Activated B cell treated with CpG ODN at 0.5 μM for 24 hours (primary cell): ENCODE data around the gene FAM131A. TPM values are rescaled to one million over a fixed set of nuclear protein-coding genes. Genes with fewer than 3 reads are reported as not detected.

ENCODE experiments used
- ATAC-seq: fragments of 200-7000 bp; cut with Tn5 transposase; one replicate; pipeline ENCODE4 v1.10.0; 2021; ENCODE audit warnings: low read depth, mild to moderate bottlenecking, moderate library complexity
- CTCF ChIA-PET: fragments of 350-600 bp; sonication (Branson Sonifier 250); formaldehyde crosslinking; loops from one replicate; lab custom pipeline; 2021; ENCODE audit warnings: antibody characterized with exemption; lab: Charles Lee
- POLR2A ChIA-PET: fragments of 350-600 bp; sonication (Branson Sonifier 250); formaldehyde crosslinking; loops from one replicate; lab custom pipeline; 2021; ENCODE audit warnings: antibody characterized with exemption; lab: Charles Lee
- DNase-seq: peaks from one replicate; pipeline ENCODE4 v3.0.0; 2022
- H3K27ac Mint-ChIP-seq: one replicate; pipeline ENCODE4 v1.8.0; 2020; ENCODE audit warnings: mixed read lengths
- H3K27me3 Mint-ChIP-seq: one replicate; pipeline ENCODE4 v1.8.0; 2021; ENCODE audit warnings: mixed read lengths
- H3K36me3 Mint-ChIP-seq: one replicate; pipeline ENCODE4 v1.8.0; 2021; ENCODE audit warnings: low read depth, mixed read lengths
- H3K4me1 Mint-ChIP-seq: one replicate; pipeline ENCODE4 v1.8.0; 2021; ENCODE audit warnings: mixed read lengths
- H3K4me3 Mint-ChIP-seq: one replicate; pipeline ENCODE4 v1.8.0; 2020; ENCODE audit warnings: mild to moderate bottlenecking, mixed read lengths
- H3K9me3 Mint-ChIP-seq: one replicate; pipeline ENCODE4 v1.8.0; 2020; ENCODE audit warnings: mixed read lengths
- CTCF ChIP-seq: fragments of 200-600 bp; IDR thresholded peaks from one replicate; pipeline ENCODE4 v1.8.0; 2022; ENCODE audit warnings: antibody characterized with exemption, mild to moderate bottlenecking
- intact Hi-C: fragments of 100-400 bp; cut with micrococcal nuclease; formaldehyde crosslinking; loops from one replicate; pipeline ENCODE4 v1.15.1; 2024
- total RNA-seq: library from RNA; stranded (reverse); gene quantifications from 2 replicates; pipeline ENCODE4 v1.2.3, GENCODE V29; 2022

Gene FAM131A
- total RNA-seq, 1 donor from 2014 or later = 5.3 TPM

DNA sequence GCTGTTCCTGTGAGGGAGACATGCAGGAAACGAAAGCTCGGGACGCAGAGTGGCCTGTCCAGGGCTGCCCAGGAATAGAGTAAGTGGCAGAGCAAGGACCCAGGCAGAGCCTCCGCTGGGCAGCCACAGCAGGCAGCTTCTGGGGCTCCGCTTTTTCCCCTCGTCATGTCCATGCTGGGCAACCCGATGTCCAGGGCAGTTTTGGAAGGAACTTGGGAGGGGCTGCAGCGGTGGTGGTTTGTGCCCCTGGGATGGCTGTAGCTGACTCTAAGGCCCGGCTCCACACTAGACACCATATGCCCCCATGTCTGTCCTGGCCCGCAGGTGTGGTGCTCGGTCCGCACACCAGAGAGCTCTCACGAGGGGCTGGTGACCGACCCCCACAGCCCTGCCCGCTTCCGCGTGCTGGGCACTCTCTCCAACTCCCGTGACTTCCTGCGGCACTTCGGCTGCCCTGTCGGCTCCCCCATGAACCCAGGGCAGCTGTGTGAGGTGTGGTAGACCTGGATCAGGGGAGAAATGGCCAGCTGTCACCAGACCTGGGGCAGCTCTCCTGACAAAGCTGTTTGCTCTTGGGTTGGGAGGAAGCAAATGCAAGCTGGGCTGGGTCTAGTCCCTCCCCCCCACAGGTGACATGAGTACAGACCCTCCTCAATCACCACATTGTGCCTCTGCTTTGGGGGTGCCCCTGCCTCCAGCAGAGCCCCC, 45.5 kb upstream of the FAM131A start:
- no peak overlapping the region for H3K27ac Mint-ChIP-seq
- H3K4me3 Mint-ChIP-seq = no peak overlapping the region
- peaks cover 5% of the 10 kb centered on the region for H3K27me3 Mint-ChIP-seq
- H3K4me1 Mint-ChIP-seq = peaks cover 3% of the 10 kb centered on the region
- no peak for DNase-seq
- H3K36me3 Mint-ChIP-seq = no peaks in the 10 kb centered on the region
- intact Hi-C loops = no loop called here
- H3K9me3 Mint-ChIP-seq = no peaks in the 10 kb centered on the region
- no peak for ATAC-seq
- ChIA-PET POLR2A (interaction anchor here (0.6 kb wide), 1 partner anchor 97 kb away, joined by 4 read pairs; no protein-coding TSS in a partner anchor), CTCF (no interaction called here)
- no peak for TF ChIP-seq CTCF

DNA sequence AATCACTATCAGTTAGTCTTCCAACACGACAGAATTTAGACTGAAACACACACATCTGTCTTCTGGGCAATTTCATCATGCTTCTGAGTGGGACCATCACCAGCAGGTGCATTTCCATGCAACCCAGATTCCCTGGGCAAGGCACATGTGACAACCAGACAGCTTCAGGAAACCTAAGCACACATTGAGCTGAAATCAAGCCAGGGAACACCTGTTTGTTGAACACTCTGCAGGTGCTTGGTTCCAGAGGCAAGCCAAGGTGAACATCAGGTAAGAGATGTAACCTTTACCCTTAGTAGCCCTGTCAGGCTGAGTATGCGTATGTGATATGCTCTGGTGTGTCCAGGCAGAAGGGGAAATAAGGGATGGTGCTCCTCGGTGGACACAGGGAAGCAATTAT, 41.6 kb upstream of the FAM131A start:
- H3K27ac Mint-ChIP-seq = no peak overlapping the region
- ATAC-seq (no peak), DNase-seq (no peak)
- ChIA-PET POLR2A (no interaction called here), CTCF (no interaction called here)
- no peak for TF ChIP-seq CTCF
- H3K36me3 Mint-ChIP-seq = peaks cover 17% of the 10 kb centered on the region
- peaks cover 23% of the 10 kb centered on the region for H3K4me1 Mint-ChIP-seq
- no peaks in the 10 kb centered on the region for H3K9me3 Mint-ChIP-seq
- intact Hi-C loops = loop anchor here (5.0 kb wide), 1 partner anchor 247 kb away; no protein-coding TSS in a partner anchor
- peaks cover 5% of the 10 kb centered on the region for H3K27me3 Mint-ChIP-seq
- H3K4me3 Mint-ChIP-seq = no peak overlapping the region

DNA sequence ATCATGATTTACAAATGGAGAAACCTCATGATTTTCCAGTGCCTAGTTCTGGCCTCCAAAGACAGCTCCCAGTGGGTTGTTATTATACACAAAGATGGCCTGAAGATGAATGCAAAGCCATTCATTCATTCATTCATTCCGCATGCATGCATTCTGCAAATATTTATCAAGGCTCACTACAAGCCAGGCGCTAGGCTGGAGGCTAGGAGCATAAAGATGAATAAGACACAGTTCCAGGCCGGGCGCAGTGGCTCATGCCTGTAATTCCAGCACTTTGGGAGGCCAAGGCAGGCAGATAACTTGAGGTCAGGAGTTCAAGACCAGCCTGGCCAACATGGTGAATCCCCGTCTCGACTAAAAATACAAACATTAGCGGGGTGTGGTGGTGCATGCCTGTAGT, 40.8 kb upstream of the FAM131A start:
- Mint-ChIP-seq H3K36me3 (peaks cover 21% of the 10 kb centered on the region), H3K9me3 (no peaks in the 10 kb centered on the region), H3K4me1 (peaks cover 23% of the 10 kb centered on the region), H3K27me3 (peaks cover 5% of the 10 kb centered on the region), H3K4me3 (no peak overlapping the region), H3K27ac (no peak overlapping the region)
- DNase-seq (no peak), ATAC-seq (no peak)
- ChIA-PET CTCF (no interaction called here), POLR2A (interaction anchor here (0.6 kb wide), 1 partner anchor 175 kb away, joined by 3 read pairs; no protein-coding TSS in a partner anchor)
- TF ChIP-seq CTCF = no peak
- intact Hi-C loops = loop anchor here (5.0 kb wide), 1 partner anchor 246 kb away; no protein-coding TSS in a partner anchor

DNA sequence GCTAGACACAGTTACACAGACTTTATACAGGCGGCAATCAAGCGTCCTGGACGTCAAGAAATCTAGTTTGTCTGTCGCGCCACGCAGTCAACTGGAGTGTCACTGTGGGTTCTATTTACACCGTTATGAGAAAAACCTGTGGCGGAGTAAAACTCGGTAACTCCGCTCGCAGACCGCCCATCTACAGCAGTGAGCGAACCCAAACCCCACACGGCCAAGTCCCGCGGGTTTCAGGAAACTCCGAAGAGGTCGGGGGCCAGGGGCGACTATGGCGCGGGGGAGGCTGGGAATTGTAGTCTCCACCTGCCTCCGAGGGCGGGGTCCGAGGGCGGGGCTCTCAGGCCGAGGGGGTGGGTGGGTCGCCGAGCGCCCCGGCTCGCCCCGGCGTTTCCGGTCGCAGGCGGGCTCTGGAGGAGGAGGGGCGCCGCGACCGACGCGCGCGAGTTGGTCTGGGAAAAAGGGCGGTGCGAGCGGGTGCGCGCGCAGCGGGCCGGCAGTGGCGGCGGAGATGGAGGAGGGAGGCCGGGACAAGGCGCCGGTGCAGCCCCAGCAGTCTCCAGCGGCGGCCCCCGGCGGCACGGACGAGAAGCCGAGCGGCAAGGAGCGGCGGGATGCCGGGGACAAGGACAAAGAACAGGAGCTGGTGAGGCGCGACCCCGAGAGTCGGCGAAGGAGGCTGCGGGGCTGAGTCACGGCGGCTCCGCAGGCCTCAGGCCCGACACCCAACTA, 38.5 kb upstream of the FAM131A start, which contains the start of gene PSMD2:
TSS of gene PSMD2 (plus strand) at position 483 of the 729 bp plus-strand sequence. CDS start at position 509, 26 bp downstream.
- DNase-seq (peak; percentile 96), ATAC-seq (peak; percentile 96)
- peaks cover 23% of the 10 kb centered on the region for H3K4me1 Mint-ChIP-seq
- CTCF ChIA-PET = interaction anchor here (1.0 kb wide), 2 partner anchors 215 to 414 kb away, joined by 3 read pairs; partner anchors contain the start of gene PARL
- H3K4me3 Mint-ChIP-seq = peak within 1 kb of the TSS; percentile 95
- POLR2A ChIA-PET = interaction anchor here (0.6 to 1.2 kb wide), 6 partner anchors 17 to 404 kb away, joined by 3 to 7 read pairs (median 3); partner anchors contain the start of gene FAM131A
- intact Hi-C loops = loop anchor here (1.0 to 5.0 kb wide), 15 partner anchors 15 to 1138 kb away; partner anchors contain the start of genes ABCC5, ABCF3, AP2M1 and CAMK2N2
- H3K27me3 Mint-ChIP-seq = no peaks in the 10 kb centered on the region
- no peaks in the 10 kb centered on the region for H3K9me3 Mint-ChIP-seq
- no peak for TF ChIP-seq CTCF
- peak within 1 kb of the TSS; percentile 88 for H3K27ac Mint-ChIP-seq
- H3K36me3 Mint-ChIP-seq = peaks cover 44% of the 10 kb centered on the region
